H1 (cell line): ENCODE results near the gene GPR39. TPM values are rescaled to one million over a fixed set of nuclear protein-coding genes. Genes with fewer than 3 reads are reported as not detected.

Experiments
- polyA plus RNA-seq, 7 experiments: library from polyadenylated mRNA; depleted of rRNA in 3 of 7; stranded (reverse) in 5 of 7; unstranded in 2 of 7; fragments of >200 nt in 5 of 7; fragments of 200-250 nt in 2 of 7; gene quantifications; 1 replicate in 5 of 7; 2 replicates in 1 of 7; 4 replicates in 1 of 7; pipeline versions ENCODE4 v1.2.1 to v1.2.3, GENCODE V29; 2011 to 2013; ENCODE audit warnings: missing spikeins in 2 of 7, mixed read lengths in 2 of 7
- small RNA-seq: library from polyadenylated mRNA; stranded (forward); fragments of <200 nt; extraction: miRNeasy Mini kit (QIAGEN cat#:217004); gene quantifications from one replicate; pipeline ENCODE3, GENCODE V24; 2013; ENCODE audit not compliant: insufficient read depth
- total RNA-seq: library from RNA; stranded (reverse); fragmentation: NEBNext Ultra II Directional; extraction: Animal tissue kit (Norgen Biotek cat#: 25700); gene quantifications from 2 replicates; pipeline ENCODE4 v1.2.1, GENCODE V29; 2021

Gene GPR39
- total and polyA plus RNA-seq, 2 of the 8 experiments (the other 6 are each of a cell fraction or from before 2014, with no cell fraction given) = 0.63 to 2.7 TPM

Small RNAs within 50 kb of the gene (small RNA-seq; reads per million reads assigned to genes)
- gene RNU6-175P = not detected
